OCI-LY1 (cell line): ENCODE data around the gene TMEM115.

Source experiments
- CTCF ChIP-seq: fragments of 200-600 bp; sonication (generic), shearing (Covaris generic); IDR thresholded peaks from 2 replicates; pipeline ENCODE4 v1.5.1; 2017; ENCODE audit warnings: mild to moderate bottlenecking, antibody characterized with exemption, low read length, moderate library complexity, mixed read lengths
- EZH2 ChIP-seq: fragments of 200-600 bp; sonication (generic), shearing (Covaris generic); IDR thresholded peaks from 2 replicates; pipeline ENCODE4 v1.8.0; 2017; ENCODE audit warnings: borderline replicate concordance, mixed run types, mild to moderate bottlenecking, antibody characterized with exemption, low read length, moderate library complexity, mixed read lengths

GRCh38 chr3:50356553-50356952 lies 2.8 kb downstream of the TMEM115 start:
- TF ChIP-seq CTCF (no peak), EZH2 (no peak)
